Activated T-cell treated with anti-CD3 and anti-CD28 coated beads for 48 hours (primary cell): Measurements from ENCODE around the gene RAD51B.
"Not testable (repeated sequence)": the region's sequence is repeated elsewhere in the genome, so short reads cannot be mapped to it uniquely, and the experiment has no call there.

ENCODE experiments used
- DNase-seq: peaks from one replicate; pipeline ENCODE4 v3.0.0-alpha.2; 2020; ENCODE audit warnings: low read depth

RAD51B gene

DNA sequence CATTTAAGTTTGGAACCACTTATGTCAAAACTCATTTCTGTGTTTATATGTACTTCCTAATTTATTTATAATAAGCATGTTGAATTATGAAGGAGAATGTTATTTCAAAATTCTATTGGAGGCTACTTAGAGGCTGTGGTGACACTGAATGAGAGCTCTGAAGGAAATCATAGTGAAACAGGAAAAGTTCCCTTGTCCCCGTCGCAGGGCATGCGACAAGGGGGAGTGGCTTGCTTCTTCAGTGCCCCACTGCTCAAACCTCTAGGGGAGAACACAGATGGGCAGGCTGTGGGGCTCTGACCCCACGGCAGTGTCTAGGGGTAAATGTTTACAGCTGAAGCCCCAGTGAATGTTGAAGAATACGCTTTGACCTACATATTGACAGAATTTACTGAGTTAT lies 261.9 kb downstream of the RAD51B start:
- DNase-seq: no peak

GRCh38 chr14:68082698-68083291 lies 263.2 kb downstream of the RAD51B start:
- DNase-seq: no peak

DNA sequence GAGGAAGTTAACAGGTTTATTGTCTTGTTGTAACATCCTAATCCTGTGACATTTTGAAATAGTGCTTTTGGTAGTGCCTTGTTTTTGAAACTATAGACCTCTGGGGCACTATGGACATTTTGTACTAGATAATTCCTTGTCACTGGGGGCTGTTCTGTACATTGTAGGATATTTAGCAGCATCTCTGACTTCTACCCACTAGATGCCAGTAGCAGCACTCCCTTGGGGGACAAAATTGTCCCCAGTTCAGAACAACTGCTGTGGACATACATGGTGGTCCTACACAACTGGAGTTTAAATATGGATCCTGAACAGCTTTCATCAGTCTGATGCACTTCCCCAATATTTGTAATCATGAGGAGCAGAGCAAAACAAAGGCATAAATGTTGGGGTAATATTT lies 264.7 kb downstream of the RAD51B start:
- DNase-seq: no peak

DNA sequence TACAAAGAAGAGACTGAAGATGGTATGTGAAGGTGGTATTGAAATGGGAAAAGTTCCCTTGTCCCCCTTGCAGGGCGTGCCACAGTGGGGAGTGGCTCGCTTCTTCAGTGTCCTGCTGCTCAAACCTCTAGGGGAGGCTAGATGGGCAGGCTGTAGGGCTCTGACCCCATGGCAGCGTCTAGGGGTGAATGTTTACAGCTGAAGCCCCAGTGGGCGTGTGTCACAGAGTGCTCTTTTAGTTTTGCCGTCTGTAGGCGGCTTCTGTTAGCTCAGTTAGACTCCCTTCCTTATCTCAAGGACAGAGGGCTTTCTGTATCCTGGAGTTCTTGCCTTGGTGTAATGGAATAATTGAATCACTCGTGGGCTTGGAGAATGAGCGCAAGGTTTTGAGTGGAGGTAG lies 266.2 kb downstream of the RAD51B start:
- no peak for DNase-seq

DNA sequence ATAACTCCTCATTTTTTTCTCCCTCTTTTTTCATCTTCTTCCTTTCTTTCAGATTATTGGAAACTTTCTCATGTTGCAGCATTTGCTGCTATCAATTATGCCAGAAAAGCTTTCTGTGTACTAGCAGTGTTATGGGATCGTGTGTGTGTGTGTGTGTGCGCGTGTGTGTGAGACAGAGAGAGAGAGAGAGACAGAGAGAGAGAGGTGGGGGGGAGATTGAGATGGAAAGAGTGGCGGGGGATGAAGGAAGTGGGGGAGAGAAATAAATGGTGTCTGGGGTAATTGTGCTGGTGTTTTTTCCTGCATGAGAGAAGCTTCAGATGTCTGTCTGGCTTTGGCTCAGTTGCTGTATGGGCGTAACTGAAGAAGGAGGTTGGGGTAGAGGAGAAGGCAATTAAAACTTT lies 268.9 kb downstream of the RAD51B start:
- no peak for DNase-seq

DNA sequence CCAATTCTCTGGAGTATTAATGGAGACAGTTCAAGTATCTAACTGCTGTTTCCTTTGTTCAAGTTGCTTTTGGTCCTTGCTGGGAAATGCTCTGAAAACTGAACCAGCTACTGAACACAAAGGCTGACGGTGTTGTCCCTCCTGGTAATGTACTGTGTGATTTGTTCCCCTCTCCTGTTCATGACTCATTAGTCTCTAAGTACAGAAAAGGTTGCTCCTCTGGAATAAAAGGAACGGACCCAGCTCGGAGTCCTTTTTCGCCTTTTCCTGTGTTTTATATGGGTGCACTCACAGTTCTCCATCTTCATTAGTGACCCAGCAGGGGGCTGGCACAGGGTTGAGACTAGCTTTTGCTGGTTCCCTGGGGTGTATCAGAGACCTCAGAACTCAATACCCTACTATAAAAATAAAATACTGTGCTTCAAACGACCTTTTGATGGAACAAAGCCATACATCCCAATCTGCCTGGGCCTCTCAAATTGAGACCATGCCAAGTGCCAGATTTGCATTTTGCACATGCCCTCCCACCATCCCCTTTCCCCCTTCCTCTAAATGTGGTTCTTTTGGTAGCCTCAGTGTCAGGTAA lies 269.7 kb downstream of the RAD51B start:
- no peak for DNase-seq

DNA sequence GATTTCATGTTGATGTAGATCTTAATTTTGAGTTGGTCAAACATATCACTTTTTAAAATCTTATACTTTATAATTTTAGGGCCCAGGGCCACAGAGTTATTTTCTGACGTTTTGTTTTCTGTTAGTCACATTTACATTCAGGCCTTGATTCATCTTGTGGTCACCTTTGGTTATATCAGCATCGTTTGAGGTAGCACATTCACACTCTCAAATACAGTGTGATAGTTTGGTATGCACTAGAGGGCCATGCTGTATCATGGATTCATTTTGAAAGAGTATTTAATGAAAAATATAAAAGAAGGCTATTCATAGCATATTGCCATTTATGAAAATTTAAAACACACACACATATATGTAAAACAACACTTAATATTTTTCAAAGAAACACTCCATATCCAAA lies 274.6 kb downstream of the RAD51B start:
- DNase-seq: no peak

GRCh38 chr14:68094752-68095151 lies 275.2 kb downstream of the RAD51B start:
- DNase-seq: no peak

DNA sequence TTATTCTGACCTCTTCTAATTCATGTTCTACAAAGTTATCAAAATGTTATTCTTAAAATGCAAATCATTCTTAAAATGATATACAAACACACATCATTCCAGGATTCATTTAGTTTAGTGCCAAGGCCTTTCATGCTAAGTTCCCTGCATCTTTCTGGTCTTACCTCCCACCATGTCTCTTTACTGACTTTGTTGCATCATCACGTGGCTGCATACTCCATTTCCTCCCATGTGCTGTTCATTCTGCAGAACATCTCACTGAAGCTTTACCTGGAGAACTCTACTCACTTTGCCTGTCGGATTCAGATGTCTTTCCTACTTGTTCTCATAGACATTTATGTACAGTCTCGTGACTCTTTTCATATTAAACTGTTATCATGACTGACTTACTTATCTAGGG lies 278.1 kb downstream of the RAD51B start:
- DNase-seq: no peak

DNA sequence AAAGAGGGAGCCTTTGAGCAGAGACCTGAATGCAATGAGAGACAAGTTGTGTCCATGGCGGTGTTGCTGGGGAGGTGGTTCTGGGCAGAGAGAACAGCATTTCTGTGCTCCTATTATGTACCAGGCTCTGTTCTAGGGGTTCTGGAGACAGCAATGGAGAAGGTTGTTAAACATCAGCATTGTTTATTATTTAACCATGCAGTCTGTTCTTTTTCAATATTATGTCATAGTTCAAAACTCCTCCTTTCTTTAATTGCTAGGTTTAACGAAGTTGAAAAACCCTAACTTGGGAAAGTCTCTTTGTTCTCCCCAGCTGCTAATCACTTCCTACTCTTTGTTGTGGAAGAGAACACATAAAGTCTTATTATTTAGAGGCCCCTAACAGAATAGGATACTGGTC lies 279.3 kb downstream of the RAD51B start:
- no peak for DNase-seq

DNA sequence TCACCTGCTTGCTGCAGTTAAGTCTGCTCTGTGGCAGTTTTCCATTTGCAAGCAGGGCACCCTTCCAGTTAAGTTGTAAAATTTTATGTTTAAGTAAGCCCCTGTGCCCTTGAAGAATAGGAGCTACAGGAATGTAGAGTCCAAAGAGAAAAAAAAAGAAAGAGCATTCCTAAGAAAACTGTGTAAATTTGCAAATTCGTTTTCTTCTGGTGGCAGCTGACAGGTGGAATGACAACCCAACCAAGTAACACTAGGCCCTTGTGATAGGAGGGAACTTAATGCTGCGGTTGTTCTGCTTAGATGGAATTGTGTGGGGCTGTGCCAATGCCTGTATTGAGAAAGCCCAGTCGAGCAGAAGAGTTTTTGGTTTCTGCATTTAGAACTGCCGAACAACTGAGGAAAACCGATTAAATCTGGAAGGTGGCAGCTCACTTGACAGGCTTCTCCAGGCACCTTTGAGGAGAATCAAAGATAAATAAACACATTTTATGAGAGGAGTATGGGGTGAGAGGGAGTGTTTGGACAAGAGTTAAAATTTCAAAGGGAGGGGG lies 280.0 kb downstream of the RAD51B start:
- no peak for DNase-seq

- DNase-seq: not testable (repeated sequence)
These were observed 282.2 kb downstream of the RAD51B start for GRCh38 chr14:68101715-68102301.

DNA sequence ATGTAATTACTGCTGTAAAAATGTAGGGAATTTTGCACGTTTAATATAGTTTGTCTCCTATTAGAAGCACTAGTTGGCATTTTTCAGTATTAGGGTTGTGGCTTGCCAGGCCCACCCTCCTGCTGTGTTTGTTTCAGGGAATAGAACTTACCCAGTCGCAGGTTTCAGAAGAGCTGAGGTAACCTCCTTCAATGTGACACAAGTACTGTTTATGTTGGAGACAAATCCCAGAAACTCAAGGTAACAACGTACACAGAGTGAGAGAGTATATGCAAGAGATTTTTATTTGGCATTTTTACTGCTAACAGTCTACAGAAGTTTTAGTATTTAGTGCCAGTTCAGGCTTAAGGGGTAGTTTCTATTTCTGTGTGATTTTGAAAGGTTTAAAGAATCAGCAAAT lies 284.3 kb downstream of the RAD51B start:
- DNase-seq: no peak

GRCh38 chr14:68104518-68104917 lies 284.9 kb downstream of the RAD51B start:
- DNase-seq: no peak

GRCh38 chr14:68105816-68106215 lies 286.2 kb downstream of the RAD51B start:
- DNase-seq: no peak

- no peak for DNase-seq
These were observed 286.9 kb downstream of the RAD51B start for GRCh38 chr14:68106456-68106855.

DNA sequence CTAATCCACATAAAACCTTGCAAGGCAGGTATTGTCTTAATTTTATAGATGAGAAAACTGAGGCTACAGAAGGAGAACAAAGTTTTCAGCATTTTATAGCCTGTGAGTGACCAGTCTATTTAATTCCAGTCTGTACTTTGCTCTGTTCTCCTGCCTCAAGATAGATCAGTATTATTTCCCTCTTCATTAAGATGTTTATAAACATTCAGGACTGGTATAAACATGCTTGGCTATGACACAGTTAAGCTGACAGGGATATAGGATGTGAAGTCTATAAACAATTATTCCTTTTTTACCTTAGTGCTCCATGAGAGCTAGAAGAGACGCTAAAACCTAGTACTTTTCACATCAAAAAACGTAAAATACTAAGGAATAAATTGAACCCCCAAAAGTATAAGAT lies 287.3 kb downstream of the RAD51B start:
- DNase-seq: no peak

DNA sequence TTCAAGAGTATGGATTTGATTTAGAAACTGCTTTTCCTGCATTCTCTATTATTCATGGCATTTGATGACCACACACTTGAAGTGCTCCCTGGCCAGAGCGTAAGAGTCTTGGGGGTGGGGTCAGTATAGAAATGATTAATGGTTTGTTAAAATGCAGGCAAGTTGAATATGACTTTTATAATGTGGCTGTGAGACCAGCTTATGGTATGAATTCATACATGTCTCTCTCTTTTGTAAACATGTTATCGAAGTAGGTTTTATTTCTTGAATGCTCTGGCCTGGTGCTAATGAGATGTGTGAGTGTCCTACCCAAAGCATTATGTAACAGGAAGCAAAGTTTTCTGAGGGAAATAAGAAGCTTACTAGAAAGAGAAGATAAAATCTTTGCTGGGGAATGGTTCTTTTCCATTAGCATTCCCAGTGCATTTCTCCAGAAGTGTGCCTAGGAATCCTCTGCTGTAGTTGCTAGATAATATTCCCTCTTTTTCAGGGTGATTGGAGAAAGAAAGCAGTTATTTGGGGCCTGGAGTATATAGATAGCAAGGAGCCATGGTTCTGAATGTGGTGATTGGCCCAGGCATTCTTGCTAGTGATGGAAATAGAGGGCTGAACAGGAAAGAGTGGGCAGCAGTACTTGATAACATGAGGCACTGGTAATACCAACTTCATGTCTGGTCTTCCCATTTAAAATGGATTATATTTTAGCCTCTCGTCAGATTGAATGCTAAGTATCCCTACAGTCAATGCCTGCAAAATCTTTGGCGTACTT lies 289.7 kb downstream of the RAD51B start:
- DNase-seq: no peak

DNA sequence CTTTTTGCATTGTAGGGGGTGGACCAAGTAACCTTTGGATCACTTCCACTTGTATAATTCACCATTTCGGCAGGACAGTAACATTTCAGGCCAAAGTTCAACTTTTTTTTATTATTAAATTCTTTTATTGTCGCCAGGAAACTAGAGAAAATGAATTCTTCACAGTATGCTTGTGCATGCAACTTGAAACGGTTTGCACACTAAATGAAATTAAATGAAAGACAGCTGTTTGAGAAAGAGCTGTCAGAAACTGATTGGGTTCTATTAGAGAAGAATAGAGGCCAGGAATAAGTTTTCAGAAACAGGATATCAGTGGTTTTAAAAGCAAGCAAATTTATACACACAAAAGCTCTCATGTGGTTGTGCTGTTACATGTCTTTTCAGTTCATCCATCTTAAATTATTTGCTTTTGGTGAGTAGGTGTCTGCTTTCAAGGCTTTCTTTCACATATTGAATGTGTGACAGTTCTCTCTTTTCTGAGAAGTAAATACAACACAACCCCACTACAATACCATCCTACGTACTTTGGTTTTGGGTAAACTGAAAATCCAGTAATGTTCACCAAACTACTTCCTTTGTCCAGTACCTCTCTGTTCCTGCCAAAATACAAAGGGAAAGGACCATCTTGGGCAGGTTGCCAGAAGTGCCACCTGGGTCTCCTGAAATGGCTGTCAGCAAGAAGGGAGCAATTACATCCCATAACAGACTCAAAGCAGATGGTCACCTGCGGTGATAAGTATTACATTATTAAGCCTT lies 291.7 kb downstream of the RAD51B start:
- no peak for DNase-seq

- no peak for DNase-seq
These were observed 292.3 kb downstream of the RAD51B start for GRCh38 chr14:68111853-68112270.

DNA sequence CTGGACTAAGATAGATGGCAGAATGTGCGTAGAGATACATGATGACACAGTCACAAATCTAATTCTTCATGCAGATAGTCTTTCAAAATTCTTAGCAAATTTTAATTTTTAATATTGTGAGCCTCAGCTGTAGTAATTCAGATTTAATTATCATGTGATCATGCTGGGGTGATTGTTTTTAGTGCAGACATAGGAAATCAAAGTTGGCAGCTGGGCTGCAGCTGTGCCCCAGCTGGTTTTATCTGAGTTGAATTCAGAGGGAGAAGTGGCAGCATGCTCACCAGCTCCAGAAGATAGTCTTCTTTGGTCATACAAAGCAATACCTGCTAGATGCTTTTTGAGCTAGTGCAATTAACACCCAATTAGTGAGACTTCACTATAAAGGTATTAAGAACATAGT lies 292.9 kb downstream of the RAD51B start:
- no peak for DNase-seq

DNA sequence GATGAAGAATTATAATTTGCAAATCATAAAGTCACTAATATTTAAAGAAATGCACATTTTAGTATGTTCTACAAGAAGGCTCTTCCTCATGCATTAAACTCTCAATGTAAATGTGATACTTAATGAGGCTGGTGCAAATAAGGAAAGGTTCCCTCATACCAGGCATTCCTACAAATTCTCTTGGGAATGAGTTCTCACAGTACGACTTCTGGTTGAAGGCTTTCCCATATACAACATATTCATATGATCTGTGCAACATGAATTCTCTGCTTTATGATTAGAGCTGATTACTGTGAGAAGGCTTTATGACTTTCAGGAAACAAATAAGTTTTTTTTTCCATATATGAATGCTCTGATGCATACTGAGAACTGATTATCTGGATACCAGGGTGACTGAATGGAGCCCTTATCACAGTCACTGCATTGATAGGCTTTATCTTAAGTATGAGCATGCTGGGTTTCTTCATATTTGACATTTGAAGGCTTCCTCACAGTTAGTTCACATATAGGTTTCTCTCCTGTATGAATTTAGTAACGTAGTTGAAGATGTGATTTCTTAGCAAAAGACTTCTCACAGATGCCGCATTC lies 293.9 kb downstream of the RAD51B start:
- DNase-seq: no peak
